ENCODE results near the gene TTLL12.

The TTLL12 gene

DNA sequence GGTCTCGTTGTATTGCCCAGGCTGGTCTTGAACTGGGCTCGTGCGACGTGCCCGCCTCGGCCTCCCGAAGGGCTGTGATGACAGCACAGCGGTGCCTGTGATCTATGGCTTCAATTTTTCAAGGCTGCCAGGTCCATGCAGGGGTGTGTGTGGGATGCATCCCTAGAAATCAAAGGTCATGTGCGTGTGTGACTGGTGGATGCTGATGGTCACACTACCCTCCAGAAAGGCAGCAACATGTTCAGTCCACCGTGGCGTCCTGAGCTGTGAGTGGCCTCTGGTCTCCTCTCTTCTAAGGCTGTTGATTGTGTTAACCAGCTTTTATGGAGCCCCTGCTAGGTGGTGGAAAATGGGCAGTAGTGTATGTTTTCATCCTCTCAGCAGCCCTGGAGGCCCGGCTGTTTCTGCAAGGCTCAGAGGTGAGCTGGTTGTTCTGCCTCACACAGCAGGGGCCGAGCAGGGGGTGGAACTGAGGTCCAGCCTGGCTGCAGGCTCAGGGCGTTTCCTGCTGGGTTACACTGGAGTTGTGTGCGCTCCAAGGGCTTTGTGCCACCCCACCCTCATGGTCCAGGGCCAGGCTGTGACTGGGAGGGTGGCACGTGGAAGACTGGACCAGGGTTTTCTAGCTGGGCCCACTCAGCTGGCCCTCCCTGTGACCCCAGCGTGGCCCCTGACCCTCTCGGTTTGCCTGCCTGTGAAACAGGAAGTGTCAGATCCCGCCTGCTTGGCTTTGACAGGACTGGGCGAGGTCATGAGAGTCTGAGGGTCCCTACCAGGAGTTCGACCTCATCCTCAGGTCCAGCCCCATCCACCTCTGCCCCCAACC lies 68.7 kb downstream of the TTLL12 start:
- DNase-seq, result no peak

DNA sequence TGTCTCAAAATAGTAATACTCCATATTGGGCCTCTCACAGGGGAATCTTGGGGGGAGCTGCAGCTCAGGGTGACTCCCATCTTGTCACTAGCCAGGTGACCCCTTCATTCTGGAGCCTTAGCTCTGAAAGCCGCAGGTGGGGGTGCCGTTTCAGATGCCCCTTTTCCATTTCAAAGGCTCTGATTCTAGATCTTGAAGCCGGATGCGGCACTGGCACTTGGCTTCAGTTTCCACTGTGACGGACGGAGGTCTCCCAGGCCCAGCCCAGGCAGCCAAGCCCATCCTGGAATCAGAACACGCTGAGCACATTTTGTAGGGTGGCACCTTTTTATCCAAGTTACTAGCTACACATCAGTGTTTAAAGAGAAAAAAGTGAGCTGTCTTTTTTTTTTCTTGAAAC lies 70.0 kb downstream of the TTLL12 start:
- DNase-seq, result no peak
